ENCODE results near the gene CFAP107. TPM values are rescaled to one million over a fixed set of nuclear protein-coding genes. Genes with fewer than 3 reads are reported as not detected.

CFAP107 gene
- polyA plus RNA-seq, 1 donor from 2014 or later = not detected

DNA sequence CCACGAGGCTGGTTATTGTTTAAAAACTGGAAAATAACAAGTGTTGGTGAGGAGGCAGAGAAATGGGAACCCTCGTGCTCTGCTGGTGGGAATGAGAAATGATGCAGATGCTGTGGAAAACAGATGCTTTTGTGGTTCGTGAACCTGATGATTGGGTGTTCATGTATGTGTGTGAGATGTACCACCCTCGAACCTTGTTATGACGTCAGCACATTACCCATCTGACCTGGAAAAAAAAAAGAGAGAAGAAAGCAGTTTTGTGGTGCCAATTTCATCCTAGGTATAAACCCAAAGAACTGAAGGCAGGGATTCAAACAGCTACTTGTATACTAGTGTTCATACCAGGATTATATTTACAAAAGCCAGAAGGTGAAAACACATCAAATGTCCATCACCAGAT is 6.4 kb upstream of the CFAP107 start:
- H3K9me2 ChIP-seq (ENCODE audit: insufficient read depth, low read length) = no peaks in the 10 kb centered on the region
- H3K36me3 ChIP-seq (ENCODE audit: insufficient read depth, low read length) = no peaks in the 10 kb centered on the region
- H2AFZ ChIP-seq (ENCODE audit: low read depth, low read length) = no peak overlapping the region
- H3K79me2 ChIP-seq (replicated peaks; ENCODE audit: insufficient read depth, low read length) = no peaks in the 10 kb centered on the region
- TF ChIP-seq EP300 (conservative IDR thresholded peaks at IDR 0.05; ENCODE audit: poor library complexity, severe bottlenecking) (no peak), TAF1 (IDR thresholded peaks at IDR 0.05; ENCODE audit: low read depth) (no peak), SMC3 (conservative IDR thresholded peaks at IDR 0.05; ENCODE audit: poor library complexity) (no peak), POLR2AphosphoS5 (IDR thresholded peaks at IDR 0.05) (no peak), RAD21 (conservative IDR thresholded peaks at IDR 0.05) (no peak), EZH2 (IDR thresholded peaks at IDR 0.05; ENCODE audit: borderline replicate concordance, insufficient read depth, low read length, poor library complexity, severe bottlenecking) (no peak)
- TF ChIP-seq, protein P1, sequence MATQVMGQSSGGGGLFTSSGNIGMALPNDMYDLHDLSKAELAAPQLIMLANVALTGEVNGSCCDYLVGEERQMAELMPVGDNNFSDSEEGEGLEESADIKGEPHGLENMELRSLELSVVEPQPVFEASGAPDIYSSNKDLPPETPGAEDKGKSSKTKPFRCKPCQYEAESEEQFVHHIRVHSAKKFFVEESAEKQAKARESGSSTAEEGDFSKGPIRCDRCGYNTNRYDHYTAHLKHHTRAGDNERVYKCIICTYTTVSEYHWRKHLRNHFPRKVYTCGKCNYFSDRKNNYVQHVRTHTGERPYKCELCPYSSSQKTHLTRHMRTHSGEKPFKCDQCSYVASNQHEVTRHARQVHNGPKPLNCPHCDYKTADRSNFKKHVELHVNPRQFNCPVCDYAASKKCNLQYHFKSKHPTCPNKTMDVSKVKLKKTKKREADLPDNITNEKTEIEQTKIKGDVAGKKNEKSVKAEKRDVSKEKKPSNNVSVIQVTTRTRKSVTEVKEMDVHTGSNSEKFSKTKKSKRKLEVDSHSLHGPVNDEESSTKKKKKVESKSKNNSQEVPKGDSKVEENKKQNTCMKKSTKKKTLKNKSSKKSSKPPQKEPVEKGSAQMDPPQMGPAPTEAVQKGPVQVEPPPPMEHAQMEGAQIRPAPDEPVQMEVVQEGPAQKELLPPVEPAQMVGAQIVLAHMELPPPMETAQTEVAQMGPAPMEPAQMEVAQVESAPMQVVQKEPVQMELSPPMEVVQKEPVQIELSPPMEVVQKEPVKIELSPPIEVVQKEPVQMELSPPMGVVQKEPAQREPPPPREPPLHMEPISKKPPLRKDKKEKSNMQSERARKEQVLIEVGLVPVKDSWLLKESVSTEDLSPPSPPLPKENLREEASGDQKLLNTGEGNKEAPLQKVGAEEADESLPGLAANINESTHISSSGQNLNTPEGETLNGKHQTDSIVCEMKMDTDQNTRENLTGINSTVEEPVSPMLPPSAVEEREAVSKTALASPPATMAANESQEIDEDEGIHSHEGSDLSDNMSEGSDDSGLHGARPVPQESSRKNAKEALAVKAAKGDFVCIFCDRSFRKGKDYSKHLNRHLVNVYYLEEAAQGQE (IDR thresholded peaks at IDR 0.05; ENCODE audit: borderline replicate concordance) = no peak
- TF ChIP-seq, protein P2, sequence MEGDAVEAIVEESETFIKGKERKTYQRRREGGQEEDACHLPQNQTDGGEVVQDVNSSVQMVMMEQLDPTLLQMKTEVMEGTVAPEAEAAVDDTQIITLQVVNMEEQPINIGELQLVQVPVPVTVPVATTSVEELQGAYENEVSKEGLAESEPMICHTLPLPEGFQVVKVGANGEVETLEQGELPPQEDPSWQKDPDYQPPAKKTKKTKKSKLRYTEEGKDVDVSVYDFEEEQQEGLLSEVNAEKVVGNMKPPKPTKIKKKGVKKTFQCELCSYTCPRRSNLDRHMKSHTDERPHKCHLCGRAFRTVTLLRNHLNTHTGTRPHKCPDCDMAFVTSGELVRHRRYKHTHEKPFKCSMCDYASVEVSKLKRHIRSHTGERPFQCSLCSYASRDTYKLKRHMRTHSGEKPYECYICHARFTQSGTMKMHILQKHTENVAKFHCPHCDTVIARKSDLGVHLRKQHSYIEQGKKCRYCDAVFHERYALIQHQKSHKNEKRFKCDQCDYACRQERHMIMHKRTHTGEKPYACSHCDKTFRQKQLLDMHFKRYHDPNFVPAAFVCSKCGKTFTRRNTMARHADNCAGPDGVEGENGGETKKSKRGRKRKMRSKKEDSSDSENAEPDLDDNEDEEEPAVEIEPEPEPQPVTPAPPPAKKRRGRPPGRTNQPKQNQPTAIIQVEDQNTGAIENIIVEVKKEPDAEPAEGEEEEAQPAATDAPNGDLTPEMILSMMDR (IDR thresholded peaks at IDR 0.05; ENCODE audit: poor library complexity, severe bottlenecking) = no peak
- H3K27ac ChIP-seq (ENCODE audit: low read length) = no peak overlapping the region
- no peaks in the 10 kb centered on the region for H3K27me3 ChIP-seq (ENCODE audit: insufficient read depth, low read depth, low read length)
- H3K9me3 ChIP-seq (ENCODE audit: low read length) = no peaks in the 10 kb centered on the region
- H3K4me3 ChIP-seq (ENCODE audit: low read length) = no peak overlapping the region
- H3K4me2 ChIP-seq (ENCODE audit: low read length) = no peak overlapping the region
- H3F3A ChIP-seq (ENCODE audit: insufficient read depth, low read length, poor library complexity, severe bottlenecking) = no peaks in the 10 kb centered on the region
- no peak overlapping the region for H3K9ac ChIP-seq (ENCODE audit: low read length)
- no peaks in the 10 kb centered on the region for H4K20me1 ChIP-seq (ENCODE audit: insufficient read depth)

DNA sequence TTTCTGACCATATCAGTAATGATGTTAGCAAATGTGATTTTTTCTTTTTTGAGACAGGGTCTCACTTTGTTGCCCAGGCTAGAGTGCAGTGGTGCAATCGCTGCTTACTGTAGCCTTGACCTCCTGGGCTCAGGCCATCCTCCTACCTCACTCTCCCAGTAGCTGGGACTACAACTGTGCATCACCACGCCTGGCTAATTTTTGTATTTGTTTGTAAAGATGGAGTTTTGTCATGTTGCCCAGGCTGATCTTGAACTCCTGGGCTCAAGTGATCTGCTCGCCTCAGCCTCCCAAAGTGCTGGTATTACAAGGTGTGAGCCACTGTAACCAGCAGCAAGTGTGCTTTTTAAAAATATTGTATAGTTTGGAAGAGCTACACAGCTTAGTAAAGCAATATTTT is 4.1 kb upstream of the CFAP107 start:
- no peak overlapping the region for H3K27ac ChIP-seq (ENCODE audit: low read length)
- no peak overlapping the region for H3K9ac ChIP-seq (ENCODE audit: low read length)
- no peaks in the 10 kb centered on the region for H3K36me3 ChIP-seq (ENCODE audit: insufficient read depth, low read length)
- no peak overlapping the region for H3K4me2 ChIP-seq (ENCODE audit: low read length)
- TF ChIP-seq POLR2AphosphoS5 (IDR thresholded peaks at IDR 0.05) (no peak), EP300 (conservative IDR thresholded peaks at IDR 0.05; ENCODE audit: poor library complexity, severe bottlenecking) (no peak), SMC3 (conservative IDR thresholded peaks at IDR 0.05; ENCODE audit: poor library complexity) (no peak), EZH2 (IDR thresholded peaks at IDR 0.05; ENCODE audit: borderline replicate concordance, insufficient read depth, low read length, poor library complexity, severe bottlenecking) (no peak), MXI1 (conservative IDR thresholded peaks at IDR 0.05; ENCODE audit: poor library complexity, severe bottlenecking) (no peak), RAD21 (conservative IDR thresholded peaks at IDR 0.05) (no peak), TAF1 (IDR thresholded peaks at IDR 0.05; ENCODE audit: low read depth) (no peak)
- TF ChIP-seq, protein P1 (IDR thresholded peaks at IDR 0.05; ENCODE audit: borderline replicate concordance) = no peak
- TF ChIP-seq, protein P2 (IDR thresholded peaks at IDR 0.05; ENCODE audit: poor library complexity, severe bottlenecking) = no peak
- H2AFZ ChIP-seq (ENCODE audit: low read depth, low read length) = no peak overlapping the region
- H3K79me2 ChIP-seq (replicated peaks; ENCODE audit: insufficient read depth, low read length) = no peaks in the 10 kb centered on the region
- H3K9me3 ChIP-seq (ENCODE audit: low read length) = no peaks in the 10 kb centered on the region
- H4K20me1 ChIP-seq (ENCODE audit: insufficient read depth) = no peaks in the 10 kb centered on the region
- H3F3A ChIP-seq (ENCODE audit: insufficient read depth, low read length, poor library complexity, severe bottlenecking) = no peaks in the 10 kb centered on the region
- no peaks in the 10 kb centered on the region for H3K27me3 ChIP-seq (ENCODE audit: insufficient read depth, low read depth, low read length)
- no peaks in the 10 kb centered on the region for H3K9me2 ChIP-seq (ENCODE audit: insufficient read depth, low read length)
- no peak overlapping the region for H3K4me3 ChIP-seq (ENCODE audit: low read length)

All from neural cell (in vitro differentiated cells).